ENCODE data around the gene ARID5B. TPM values are rescaled to one million over a fixed set of nuclear protein-coding genes. Genes with fewer than 3 reads are reported as not detected.

ARID5B gene
- total RNA-seq, 1 experiment from 2014 or later: 0.04 TPM

- Histone ChIP-seq H4K8ac (replicated peaks; ENCODE audit: insufficient read length, low read depth, low read length) (no peak overlapping the region), H3K56ac (ENCODE audit: insufficient read length, low read depth, low read length) (no peak overlapping the region), H3K14ac (ENCODE audit: insufficient read depth, low read length) (no peak overlapping the region), H3K79me1 (ENCODE audit: insufficient read depth, low read depth, low read length, poor library complexity, severe bottlenecking) (no peaks in the 10 kb centered on the region), H3K79me2 (ENCODE audit: insufficient read depth, low read length) (no peaks in the 10 kb centered on the region), H3K9ac (ENCODE audit: extremely low read depth, insufficient read length, low read length) (no peak overlapping the region), H2BK15ac (ENCODE audit: low read depth, low read length) (no peak overlapping the region), H4K20me1 (ENCODE audit: control insufficient read depth, insufficient read depth, insufficient read length) (no peaks in the 10 kb centered on the region), H3K4ac (ENCODE audit: low read depth, low read length) (no peak overlapping the region), H2BK20ac (ENCODE audit: low read depth, low read length, poor library complexity, severe bottlenecking) (no peak overlapping the region), H3T11ph (ENCODE audit: low read length) (no peak overlapping the region), H3K9me3 (ENCODE audit: control insufficient read depth, low read depth, low read length) (no peaks in the 10 kb centered on the region), H2BK5ac (ENCODE audit: insufficient read length, low read length) (no peak overlapping the region), H3K23ac (ENCODE audit: insufficient read length, low read depth, low read length) (no peak overlapping the region), H4K91ac (ENCODE audit: insufficient read length, low read depth, low read length) (no peak overlapping the region), H3K18ac (ENCODE audit: insufficient read length, low read depth, low read length) (no peak overlapping the region), H2BK120ac (ENCODE audit: low read depth, low read length, poor library complexity, severe bottlenecking) (no peak overlapping the region), H3K27ac (ENCODE audit: insufficient read length, low read depth, low read length) (no peak overlapping the region), H3K4me1 (ENCODE audit: insufficient read depth, low read length) (no peaks in the 10 kb centered on the region), H4K5ac (ENCODE audit: insufficient read length, low read depth, low read length) (no peak overlapping the region), H3K4me2 (ENCODE audit: insufficient read depth, insufficient read length, low read length) (no peak overlapping the region), H2AFZ (ENCODE audit: low read length) (no peak overlapping the region), H2BK12ac (ENCODE audit: insufficient read length, low read depth, low read length) (no peak overlapping the region), H2AK5ac (ENCODE audit: insufficient read length, low read length) (no peak overlapping the region), H3K27me3 (ENCODE audit: insufficient read depth, low read length) (no peaks in the 10 kb centered on the region; the same call in 1 of the 2 replicates), H3K23me2 (ENCODE audit: insufficient read length, low read depth, low read length, poor library complexity, severe bottlenecking) (peaks cover 26% of the 10 kb centered on the region)
- Mint-ChIP-seq H3K4me3 (no peak overlapping the region), H3K9me3 (no peaks in the 10 kb centered on the region; a peak in 1 of 5 replicates), H3K27ac (no peak overlapping the region), H3K36me3 (ENCODE audit: insufficient read depth in 1 of 3, low read depth in 3 of 3) (no peaks in the 10 kb centered on the region; a peak in 1 of 7 replicates), H3K4me1 (peaks cover 18 to 23% of the 10 kb centered on the region in 2 experiments), H3K27me3 (ENCODE audit: low read depth) (peaks cover 30% of the 10 kb centered on the region)
- TF ChIP-seq CTCF (conservative IDR thresholded peaks at IDR 0.05): no peak
- no CpG with 5 or more reads among the region's 3 CpGs for WGBS (ENCODE audit: extremely low coverage, insufficient read length, low lambda C conversion rate)
- DNase-seq: no peak
These were observed 4.5 kb downstream of the ARID5B start for GRCh38 chr10:61905837-61906561.
